22Rv1 (cell line): ENCODE results near the gene MAP2K4.

Experiments used
- ZFX ChIP-seq: fragments of 450-650 bp; IDR thresholded peaks from 2 replicates; pipeline ENCODE4 v1.6.1; 2017; ENCODE audit warnings: antibody characterized with exemption, borderline replicate concordance
- TF ChIP-seq, protein P1 (sequence below): fragments of 450-650 bp; IDR thresholded peaks from 2 replicates; pipeline ENCODE4 v1.5.1; 2017; ENCODE audit warnings: mild to moderate bottlenecking

DNA sequence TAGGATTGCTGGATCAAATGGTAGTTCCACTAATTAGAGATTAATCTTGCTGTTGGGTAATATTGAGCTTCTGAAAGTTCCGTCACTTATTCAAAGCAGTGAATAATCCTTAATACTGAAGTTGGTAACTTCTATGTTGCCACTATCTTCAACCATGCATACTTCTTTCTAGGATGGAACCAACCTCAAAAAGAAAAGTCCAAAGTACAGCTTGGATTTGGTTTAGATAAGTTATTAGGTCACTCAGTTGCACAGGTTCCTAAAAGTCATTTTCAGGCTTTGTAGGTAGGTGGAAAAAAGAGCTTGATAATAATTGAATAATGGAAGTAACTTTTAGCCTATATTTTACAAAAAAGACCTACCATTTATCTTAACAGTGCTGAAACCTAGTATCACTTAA is 78.7 kb downstream of the MAP2K4 start:
- TF ChIP-seq, protein P1, sequence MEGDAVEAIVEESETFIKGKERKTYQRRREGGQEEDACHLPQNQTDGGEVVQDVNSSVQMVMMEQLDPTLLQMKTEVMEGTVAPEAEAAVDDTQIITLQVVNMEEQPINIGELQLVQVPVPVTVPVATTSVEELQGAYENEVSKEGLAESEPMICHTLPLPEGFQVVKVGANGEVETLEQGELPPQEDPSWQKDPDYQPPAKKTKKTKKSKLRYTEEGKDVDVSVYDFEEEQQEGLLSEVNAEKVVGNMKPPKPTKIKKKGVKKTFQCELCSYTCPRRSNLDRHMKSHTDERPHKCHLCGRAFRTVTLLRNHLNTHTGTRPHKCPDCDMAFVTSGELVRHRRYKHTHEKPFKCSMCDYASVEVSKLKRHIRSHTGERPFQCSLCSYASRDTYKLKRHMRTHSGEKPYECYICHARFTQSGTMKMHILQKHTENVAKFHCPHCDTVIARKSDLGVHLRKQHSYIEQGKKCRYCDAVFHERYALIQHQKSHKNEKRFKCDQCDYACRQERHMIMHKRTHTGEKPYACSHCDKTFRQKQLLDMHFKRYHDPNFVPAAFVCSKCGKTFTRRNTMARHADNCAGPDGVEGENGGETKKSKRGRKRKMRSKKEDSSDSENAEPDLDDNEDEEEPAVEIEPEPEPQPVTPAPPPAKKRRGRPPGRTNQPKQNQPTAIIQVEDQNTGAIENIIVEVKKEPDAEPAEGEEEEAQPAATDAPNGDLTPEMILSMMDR: no peak
- TF ChIP-seq ZFX: no peak
